Gastrocnemius medialis (tissue), 4 donors: ENCODE measurements around the gene B3GNT8.

Experiments used
- POLR2A ChIP-seq, 2 donors: fragments of 450-650 bp; IDR thresholded peaks; one replicate each; pipeline ENCODE4 v1.6.1; 2017; ENCODE audit warnings: antibody characterized with exemption in 2 of 2, mild to moderate bottlenecking in 2 of 2, moderate library complexity in 2 of 2
- TF ChIP-seq, protein P1 (sequence below), 5 experiments: fragments of 450-650 bp in 3 of 5; fragments of 200-600 bp in 2 of 5; sonication (generic) in 2 of 5; IDR thresholded peaks in 4 of 5; conservative IDR thresholded peaks in 1 of 5; 1 replicate in 4 of 5; 2 replicates in 1 of 5; pipeline ENCODE4 v1.5.1; 2016 to 2019; ENCODE audit warnings: antibody characterized with exemption in 5 of 5, mild to moderate bottlenecking in 3 of 5, moderate library complexity in 3 of 5

- TF ChIP-seq POLR2A (IDR thresholded peaks at IDR 0.05), result no peak
- TF ChIP-seq, protein P1, sequence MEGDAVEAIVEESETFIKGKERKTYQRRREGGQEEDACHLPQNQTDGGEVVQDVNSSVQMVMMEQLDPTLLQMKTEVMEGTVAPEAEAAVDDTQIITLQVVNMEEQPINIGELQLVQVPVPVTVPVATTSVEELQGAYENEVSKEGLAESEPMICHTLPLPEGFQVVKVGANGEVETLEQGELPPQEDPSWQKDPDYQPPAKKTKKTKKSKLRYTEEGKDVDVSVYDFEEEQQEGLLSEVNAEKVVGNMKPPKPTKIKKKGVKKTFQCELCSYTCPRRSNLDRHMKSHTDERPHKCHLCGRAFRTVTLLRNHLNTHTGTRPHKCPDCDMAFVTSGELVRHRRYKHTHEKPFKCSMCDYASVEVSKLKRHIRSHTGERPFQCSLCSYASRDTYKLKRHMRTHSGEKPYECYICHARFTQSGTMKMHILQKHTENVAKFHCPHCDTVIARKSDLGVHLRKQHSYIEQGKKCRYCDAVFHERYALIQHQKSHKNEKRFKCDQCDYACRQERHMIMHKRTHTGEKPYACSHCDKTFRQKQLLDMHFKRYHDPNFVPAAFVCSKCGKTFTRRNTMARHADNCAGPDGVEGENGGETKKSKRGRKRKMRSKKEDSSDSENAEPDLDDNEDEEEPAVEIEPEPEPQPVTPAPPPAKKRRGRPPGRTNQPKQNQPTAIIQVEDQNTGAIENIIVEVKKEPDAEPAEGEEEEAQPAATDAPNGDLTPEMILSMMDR (IDR thresholded peaks at IDR 0.05 in 4 of 5, conservative IDR thresholded peaks at IDR 0.05 in 1 of 5), result no peak
Measured at GRCh38 chr19:41416194-41416674, 10.9 kb downstream of the B3GNT8 start.
